Measurements from ENCODE around the gene INO80D.

DNA sequence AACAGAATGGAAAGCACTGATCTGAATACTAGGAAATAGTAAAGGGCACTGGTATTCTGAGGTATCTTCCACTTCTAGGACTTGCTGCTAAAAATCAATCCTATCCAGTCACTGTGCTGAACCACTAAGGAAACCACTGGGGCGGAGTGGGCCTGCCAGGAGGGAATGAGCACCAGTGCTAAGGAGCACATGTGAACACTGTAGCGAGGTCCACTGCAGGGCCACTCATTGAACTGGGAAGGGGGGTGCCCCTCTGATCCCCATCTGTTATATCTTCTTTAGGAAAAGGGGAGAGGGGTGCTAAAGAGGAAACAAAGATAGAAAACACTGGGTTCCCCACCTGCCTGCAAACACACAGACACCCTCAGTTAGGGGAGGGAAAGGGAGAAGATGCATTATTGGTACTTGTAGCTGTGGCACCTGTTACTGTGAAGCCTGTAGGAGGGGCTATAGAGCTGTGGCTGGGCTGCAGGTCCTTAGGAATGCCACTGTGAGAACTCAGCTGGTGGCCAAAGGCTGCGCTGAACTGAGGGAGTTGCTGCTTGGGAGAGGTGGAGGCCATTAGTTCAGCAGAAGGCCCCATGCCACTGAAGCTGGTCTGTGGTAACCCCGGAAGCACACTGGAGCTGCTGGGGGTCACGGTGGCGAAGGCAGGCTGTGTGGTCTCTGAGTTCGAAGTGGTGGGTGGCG is 81.8 kb downstream of the INO80D start:
- TF ChIP-seq POLR2A (IDR thresholded peaks at IDR 0.05) (no peak), POLR2AphosphoS5 (IDR thresholded peaks at IDR 0.05) (no peak)
- TF ChIP-seq, protein P1, sequence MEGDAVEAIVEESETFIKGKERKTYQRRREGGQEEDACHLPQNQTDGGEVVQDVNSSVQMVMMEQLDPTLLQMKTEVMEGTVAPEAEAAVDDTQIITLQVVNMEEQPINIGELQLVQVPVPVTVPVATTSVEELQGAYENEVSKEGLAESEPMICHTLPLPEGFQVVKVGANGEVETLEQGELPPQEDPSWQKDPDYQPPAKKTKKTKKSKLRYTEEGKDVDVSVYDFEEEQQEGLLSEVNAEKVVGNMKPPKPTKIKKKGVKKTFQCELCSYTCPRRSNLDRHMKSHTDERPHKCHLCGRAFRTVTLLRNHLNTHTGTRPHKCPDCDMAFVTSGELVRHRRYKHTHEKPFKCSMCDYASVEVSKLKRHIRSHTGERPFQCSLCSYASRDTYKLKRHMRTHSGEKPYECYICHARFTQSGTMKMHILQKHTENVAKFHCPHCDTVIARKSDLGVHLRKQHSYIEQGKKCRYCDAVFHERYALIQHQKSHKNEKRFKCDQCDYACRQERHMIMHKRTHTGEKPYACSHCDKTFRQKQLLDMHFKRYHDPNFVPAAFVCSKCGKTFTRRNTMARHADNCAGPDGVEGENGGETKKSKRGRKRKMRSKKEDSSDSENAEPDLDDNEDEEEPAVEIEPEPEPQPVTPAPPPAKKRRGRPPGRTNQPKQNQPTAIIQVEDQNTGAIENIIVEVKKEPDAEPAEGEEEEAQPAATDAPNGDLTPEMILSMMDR (IDR thresholded peaks at IDR 0.05), result no peak

Data from breast epithelium (tissue), 3 donors.